H9 (cell line): Measurements from ENCODE around the gene NOTCH1. TPM values are rescaled to one million over a fixed set of nuclear protein-coding genes. Genes with fewer than 3 reads are reported as not detected.
A peak's percentile ranks its signal among the peaks of the same experiment; 100 is the strongest.

ENCODE experiments used
- DNase-seq: peaks from one replicate; pipeline ENCODE4 v3.0.0-alpha.2; 2017
- H2AFZ ChIP-seq: one replicate; pipeline ENCODE4 v1.6.1; 2013; ENCODE audit warnings: mild to moderate bottlenecking, low read length, control low read depth, moderate library complexity
- H2AK5ac ChIP-seq: 2 replicates; pipeline ENCODE4 v1.6.1; 2013; ENCODE audit warnings: low read length, control low read depth, mixed read lengths; ENCODE audit not compliant: insufficient read length
- H2BK120ac ChIP-seq: one replicate; pipeline ENCODE4 v1.6.1; 2013; ENCODE audit warnings: low read depth, mild to moderate bottlenecking, low read length, control low read depth, inconsistent platforms; ENCODE audit not compliant: poor library complexity, severe bottlenecking
- H2BK12ac ChIP-seq: 2 replicates; pipeline ENCODE4 v1.6.1; 2013; ENCODE audit warnings: low read length, control low read depth, mixed read lengths, low read depth; ENCODE audit not compliant: insufficient read length
- H2BK15ac ChIP-seq: 2 replicates; pipeline ENCODE4 v1.6.1; 2013; ENCODE audit warnings: low read depth, low read length, control low read depth
- H2BK20ac ChIP-seq: one replicate; pipeline ENCODE4 v1.6.1; 2013; ENCODE audit warnings: low read depth, mild to moderate bottlenecking, low read length, control low read depth, inconsistent platforms; ENCODE audit not compliant: poor library complexity, severe bottlenecking
- H2BK5ac ChIP-seq: 2 replicates; pipeline ENCODE4 v1.6.1; 2013; ENCODE audit warnings: low read length, control low read depth, mixed read lengths; ENCODE audit not compliant: insufficient read length
- H3K14ac ChIP-seq: 2 replicates; pipeline ENCODE4 v1.6.1; 2013; ENCODE audit warnings: low read length, control low read depth; ENCODE audit not compliant: insufficient read depth
- H3K18ac ChIP-seq: 2 replicates; pipeline ENCODE4 v1.6.1; 2013; ENCODE audit warnings: low read depth, mild to moderate bottlenecking, mixed read lengths, low read length, control low read depth; ENCODE audit not compliant: insufficient read length
- H3K23ac ChIP-seq: 2 replicates; pipeline ENCODE4 v1.6.1; 2013; ENCODE audit warnings: low read length, control low read depth, mixed read lengths, low read depth; ENCODE audit not compliant: insufficient read length
- H3K23me2 ChIP-seq: 2 replicates; pipeline ENCODE4 v1.6.1; 2013; ENCODE audit warnings: low read depth, mild to moderate bottlenecking, mixed read lengths, low read length, control low read depth; ENCODE audit not compliant: insufficient read length, poor library complexity, severe bottlenecking
- H3K27ac ChIP-seq: 2 replicates; pipeline ENCODE4 v1.5.1; 2013; ENCODE audit warnings: low read length, control low read depth, mixed read lengths, low read depth; ENCODE audit not compliant: insufficient read length
- H3K27me3 ChIP-seq: 2 replicates; pipeline ENCODE4 v1.6.1; 2013; ENCODE audit warnings: low read length, control low read depth, inconsistent platforms; ENCODE audit not compliant: insufficient read depth
- H3K4ac ChIP-seq: 2 replicates; pipeline ENCODE4 v1.6.1; 2013; ENCODE audit warnings: low read depth, mild to moderate bottlenecking, control low read depth, inconsistent platforms, low read length, moderate library complexity
- H3K4me1 ChIP-seq: 2 replicates; pipeline ENCODE4 v1.6.1; 2013; ENCODE audit warnings: low read length, control low read depth, inconsistent platforms; ENCODE audit not compliant: insufficient read depth
- H3K4me2 ChIP-seq: 2 replicates; pipeline ENCODE4 v1.6.1; 2013; ENCODE audit warnings: low read length, control low read depth, mixed read lengths; ENCODE audit not compliant: insufficient read length, insufficient read depth
- H3K56ac ChIP-seq: 2 replicates; pipeline ENCODE4 v1.6.1; 2013; ENCODE audit warnings: low read depth, mild to moderate bottlenecking, mixed read lengths, low read length, control low read depth; ENCODE audit not compliant: insufficient read length
- H3K79me1 ChIP-seq: 2 replicates; pipeline ENCODE4 v1.6.1; 2013; ENCODE audit warnings: low read depth, mild to moderate bottlenecking, moderate library complexity, low read length, control low read depth, inconsistent platforms; ENCODE audit not compliant: insufficient read depth, poor library complexity, severe bottlenecking
- H3K79me2 ChIP-seq: 2 replicates; pipeline ENCODE4 v1.6.1; 2013; ENCODE audit warnings: low read length, control low read depth, inconsistent platforms; ENCODE audit not compliant: insufficient read depth
- H3K9ac ChIP-seq: 2 replicates; pipeline ENCODE4 v1.6.1; 2013; ENCODE audit warnings: low read length, control low read depth, mixed read lengths; ENCODE audit not compliant: insufficient read length; ENCODE audit errors: extremely low read depth
- H3K9me3 ChIP-seq: one replicate; pipeline ENCODE4 v1.6.1; 2013; ENCODE audit warnings: low read depth, low read length, inconsistent platforms; ENCODE audit not compliant: control insufficient read depth
- H3T11ph ChIP-seq: one replicate; pipeline ENCODE4 v1.6.1; 2013; ENCODE audit warnings: mild to moderate bottlenecking, low read length, control low read depth, inconsistent platforms
- H4K20me1 ChIP-seq: one replicate; pipeline ENCODE4 v1.6.1; 2013; ENCODE audit not compliant: control insufficient read depth, insufficient read length, insufficient read depth
- H4K5ac ChIP-seq: 2 replicates; pipeline ENCODE4 v1.6.1; 2013; ENCODE audit warnings: low read depth, mild to moderate bottlenecking, mixed read lengths, low read length, control low read depth; ENCODE audit not compliant: insufficient read length
- H4K8ac ChIP-seq: replicated peaks from 2 replicates; pipeline ENCODE4 v1.6.1; 2013; ENCODE audit warnings: low read length, control low read depth, mixed read lengths, low read depth; ENCODE audit not compliant: insufficient read length
- H4K91ac ChIP-seq: 2 replicates; pipeline ENCODE4 v1.6.1; 2013; ENCODE audit warnings: low read depth, mild to moderate bottlenecking, moderate library complexity, mixed read lengths, low read length, control low read depth; ENCODE audit not compliant: insufficient read length
- H3K27ac Mint-ChIP-seq, 3 experiments: 2 replicates in 2 of 3; 3 replicates in 1 of 3; pipeline ENCODE4 v1.8.0; 2020 to 2021; ENCODE audit warnings: mixed read lengths in 3 of 3, mild to moderate bottlenecking in 1 of 3, moderate library complexity in 1 of 3
- H3K27me3 Mint-ChIP-seq: 2 replicates; pipeline ENCODE4 v1.8.0; 2021; ENCODE audit warnings: low read depth, mild to moderate bottlenecking, moderate library complexity, mixed read lengths
- H3K36me3 Mint-ChIP-seq, 3 experiments: 2 replicates in 2 of 3; 3 replicates in 1 of 3; pipeline ENCODE4 v1.8.0; 2020 to 2021; ENCODE audit warnings: low read depth in 3 of 3, mixed read lengths in 3 of 3; ENCODE audit not compliant: insufficient read depth in 1 of 3
- H3K4me1 Mint-ChIP-seq, 2 experiments: 2 replicates each; pipeline ENCODE4 v1.8.0; 2020; ENCODE audit warnings: mixed read lengths in 2 of 2
- H3K4me3 Mint-ChIP-seq, 2 experiments: 2 replicates in 1 of 2; 3 replicates in 1 of 2; pipeline ENCODE4 v1.8.0; 2020 to 2021; ENCODE audit warnings: mild to moderate bottlenecking in 2 of 2, mixed read lengths in 2 of 2, moderate library complexity in 1 of 2
- H3K9me3 Mint-ChIP-seq, 2 experiments: 2 replicates in 1 of 2; 3 replicates in 1 of 2; pipeline ENCODE4 v1.8.0; 2020; ENCODE audit warnings: mild to moderate bottlenecking in 2 of 2, mixed read lengths in 2 of 2, moderate library complexity in 1 of 2
- CTCF ChIP-seq: fragments of 200-600 bp; sonication (generic); conservative IDR thresholded peaks from 3 replicates; pipeline ENCODE4 v1.8.0; 2021; ENCODE audit warnings: antibody characterized with exemption, mild to moderate bottlenecking
- WGBS: extraction: QIAGEN DNeasy Blood & Tissue Kit; methylation state at CpG from one replicate; pipeline ENCODE4 v1.1.7; 2013; ENCODE audit warnings: missing lambda C conversion rate, low lambda C conversion rate, mixed read lengths; ENCODE audit not compliant: insufficient read length; ENCODE audit errors: extremely low coverage; 5-methylcytosine and 5-hydroxymethylcytosine counted together
- total RNA-seq: library from RNA; stranded (reverse); gene quantifications from 2 replicates; pipeline ENCODE4 v1.2.1, GENCODE V29; 2021

NOTCH1 gene
- total RNA-seq, 1 experiment from 2014 or later = 71.6 TPM

- Histone ChIP-seq H2BK5ac (no peak overlapping the region), H4K8ac (no peak overlapping the region), H3K9ac (no peak overlapping the region), H3K27me3 (no peaks in the 10 kb centered on the region), H2BK12ac (no peak overlapping the region), H3K14ac (no peak overlapping the region), H3K27ac (no peak overlapping the region), H3K4me1 (no peaks in the 10 kb centered on the region), H2BK120ac (no peak overlapping the region), H3K4ac (no peak overlapping the region), H3K79me1 (no peaks in the 10 kb centered on the region), H2BK20ac (no peak overlapping the region), H3K23me2 (peaks cover 3% of the 10 kb centered on the region), H4K91ac (no peak overlapping the region), H2AFZ (no peak overlapping the region), H2AK5ac (no peak overlapping the region), H3K56ac (no peak overlapping the region), H3K18ac (no peak overlapping the region), H3K23ac (no peak overlapping the region), H3T11ph (no peak overlapping the region), H3K9me3 (no peaks in the 10 kb centered on the region), H4K20me1 (no peaks in the 10 kb centered on the region), H3K79me2 (no peaks in the 10 kb centered on the region), H3K4me2 (no peak overlapping the region), H2BK15ac (no peak overlapping the region), H4K5ac (no peak overlapping the region)
- H3K27ac Mint-ChIP-seq = no peak overlapping the region
- no peaks in the 10 kb centered on the region; the same call in 1 of the 2 replicates for H3K27me3 Mint-ChIP-seq
- H3K4me3 Mint-ChIP-seq = no peak overlapping the region; a peak in 1 of 5 replicates
- H3K4me1 Mint-ChIP-seq = no peaks in the 10 kb centered on the region
- H3K36me3 Mint-ChIP-seq = peaks cover 0 to 2% (median 0%) of the 10 kb centered on the region in 3 experiments; a peak in 1 of 7 replicates
- DNase-seq = peak; percentile 84
- TF ChIP-seq CTCF = peak; percentile 98
- WGBS = no CpG with 5 or more reads among the region's 22 CpGs
- no peaks in the 10 kb centered on the region; a peak in 1 of 5 replicates for H3K9me3 Mint-ChIP-seq
Observed at GRCh38 chr9:136488247-136489214, 57.3 kb downstream of the NOTCH1 start.
